HEK293 (cell line): ENCODE data around the gene CD46.
"Not testable (repeated sequence)": the region's sequence is repeated elsewhere in the genome, so short reads cannot be mapped to it uniquely, and the experiment has no call there.

Source experiments
- CTCF ChIA-PET: fragments of 350-600 bp; formaldehyde crosslinking; extraction: SDS; loops from one replicate; lab custom pipeline; 2021; ENCODE audit warnings: antibody characterized with exemption; lab: Yijun Ruan, JAX
- POLR2A ChIA-PET: fragments of 300-600 bp; formaldehyde crosslinking; extraction: SDS; loops from one replicate; lab custom pipeline; 2020; ENCODE audit warnings: antibody characterized with exemption, inconsistent platforms; lab: Yijun Ruan, JAX
- H3K27ac ChIP-seq: fragments of 200-500 bp; sonication (Bioruptor generic); 2 replicates; pipeline ENCODE4 v1.5.1; 2014; ENCODE audit warnings: low read depth, low read length, control low read depth, inconsistent platforms; ENCODE audit errors: extremely low read depth
- H3K36me3 ChIP-seq, 2 experiments: fragments of 200-500 bp in 1 of 2; sonication (Bioruptor generic) in 1 of 2; 1 replicate in 1 of 2; 2 replicates in 1 of 2; pipeline ENCODE4 v1.5.1; 2014 to 2017; ENCODE audit warnings: inconsistent platforms in 2 of 2, low read length in 2 of 2; ENCODE audit not compliant: control insufficient read depth in 2 of 2, insufficient read depth in 1 of 2
- H3K4me1 ChIP-seq: fragments of 200-500 bp; sonication (Bioruptor generic); 2 replicates; pipeline ENCODE4 v1.5.1; 2014; ENCODE audit warnings: mild to moderate bottlenecking, low read length, inconsistent platforms; ENCODE audit not compliant: control insufficient read depth, insufficient read depth
- H3K4me3 ChIP-seq: 2 replicates; pipeline ENCODE4 v1.5.1; 2011; ENCODE audit warnings: low read depth, mild to moderate bottlenecking, control low read depth, low read length, moderate library complexity
- H3K9me3 ChIP-seq: fragments of 200-500 bp; sonication (Bioruptor generic); 2 replicates; pipeline ENCODE4 v1.5.1; 2014; ENCODE audit warnings: low read depth, low read length, inconsistent platforms; ENCODE audit not compliant: control insufficient read depth, insufficient read depth
- IKZF3 ChIP-seq: fragments of 450-650 bp; IDR thresholded peaks from 2 replicates; pipeline ENCODE4 v1.5.0; 2018; ENCODE audit warnings: missing biosample characterization, mild to moderate bottlenecking, missing genetic modification characterization, moderate library complexity
- PBX3 ChIP-seq: sonication (generic); formaldehyde crosslinking; IDR thresholded peaks from 2 replicates; pipeline ENCODE4 v1.8.1; 2022; ENCODE audit warnings: mild to moderate bottlenecking, moderate library complexity, missing genetic modification reagents
- SCRT1 ChIP-seq: fragments of 450-650 bp; formaldehyde crosslinking; IDR thresholded peaks from 2 replicates; pipeline ENCODE4 v1.5.1; 2016; ENCODE audit warnings: missing biosample characterization, missing genetic modification characterization, borderline replicate concordance
- SCRT2 ChIP-seq: fragments of 450-650 bp; formaldehyde crosslinking; IDR thresholded peaks from 2 replicates; pipeline ENCODE4 v1.5.1; 2016; ENCODE audit warnings: missing biosample characterization, missing genetic modification characterization
- SP2 ChIP-seq: fragments of 450-650 bp; formaldehyde crosslinking; IDR thresholded peaks from 2 replicates; pipeline ENCODE4 v1.5.1; 2016; ENCODE audit warnings: missing biosample characterization, missing genetic modification characterization
- ZBTB8A ChIP-seq: fragments of 450-650 bp; formaldehyde crosslinking; IDR thresholded peaks from 2 replicates; pipeline ENCODE4 v1.5.1; 2016; ENCODE audit warnings: missing biosample characterization, missing genetic modification characterization
- ZNF114 ChIP-seq: fragments of 450-650 bp; formaldehyde crosslinking; IDR thresholded peaks from 2 replicates; pipeline ENCODE4 v1.5.0; 2017; ENCODE audit warnings: missing biosample characterization, missing genetic modification characterization
- ZNF133 ChIP-seq: fragments of 450-650 bp; formaldehyde crosslinking; IDR thresholded peaks from 2 replicates; pipeline ENCODE4 v1.5.1; 2016; ENCODE audit warnings: missing biosample characterization, missing genetic modification characterization
- ZNF23 ChIP-seq: fragments of 450-650 bp; formaldehyde crosslinking; IDR thresholded peaks from 2 replicates; pipeline ENCODE4 v1.5.1; 2016; ENCODE audit warnings: missing biosample characterization, missing genetic modification characterization, borderline replicate concordance
- ZNF24 ChIP-seq: fragments of 450-650 bp; formaldehyde crosslinking; IDR thresholded peaks from 2 replicates; pipeline ENCODE4 v1.5.1; 2016; ENCODE audit warnings: missing biosample characterization, missing genetic modification characterization
- ZNF274 ChIP-seq, 2 experiments: fragments of 200-500 bp in 1 of 2; fragments of 450-650 bp in 1 of 2; sonication (Bioruptor generic) in 1 of 2; formaldehyde crosslinking in 1 of 2; IDR thresholded peaks; 2 replicates each; pipeline versions ENCODE4 v1.5.1 to v1.6.1; 2014 to 2016; ENCODE audit warnings: borderline replicate concordance in 1 of 2, inconsistent platforms in 1 of 2, low read length in 1 of 2, missing biosample characterization in 1 of 2, missing genetic modification characterization in 1 of 2
- ZNF510 ChIP-seq: fragments of 450-650 bp; formaldehyde crosslinking; IDR thresholded peaks from 2 replicates; pipeline ENCODE4 v1.5.1; 2018; ENCODE audit warnings: mild to moderate bottlenecking, missing genetic modification characterization, missing biosample characterization; ENCODE audit not compliant: insufficient replicate concordance
- ZNF544 ChIP-seq: fragments of 450-650 bp; formaldehyde crosslinking; IDR thresholded peaks from 2 replicates; pipeline ENCODE4 v1.5.0; 2017; ENCODE audit warnings: missing biosample characterization, missing genetic modification characterization
- ZNF610 ChIP-seq: fragments of 450-650 bp; formaldehyde crosslinking; IDR thresholded peaks from 2 replicates; pipeline ENCODE4 v1.5.1; 2016; ENCODE audit warnings: missing biosample characterization, missing genetic modification characterization, borderline replicate concordance
- ZSCAN30 ChIP-seq: fragments of 450-650 bp; IDR thresholded peaks from 2 replicates; pipeline ENCODE4 v1.5.1; 2018; ENCODE audit warnings: missing biosample characterization, mild to moderate bottlenecking, missing genetic modification characterization, moderate library complexity
- ZXDB ChIP-seq: fragments of 450-650 bp; formaldehyde crosslinking; IDR thresholded peaks from 2 replicates; pipeline ENCODE4 v1.5.1; 2016; ENCODE audit warnings: missing biosample characterization, missing genetic modification characterization
- TF ChIP-seq, protein P1 (sequence below): fragments of 450-650 bp; formaldehyde crosslinking; IDR thresholded peaks from 2 replicates; pipeline ENCODE4 v1.5.1; 2016; ENCODE audit warnings: missing biosample characterization, missing genetic modification characterization

Gene CD46

GRCh38 chr1:207711285-207711684, 40.6 kb upstream of the CD46 start:
- Histone ChIP-seq H3K4me3 (no peak overlapping the region), H3K36me3 (no peaks in the 10 kb centered on the region), H3K27ac (no peak overlapping the region)
- ChIA-PET POLR2A (no interaction called here), CTCF (interaction anchor here (0.6 to 4.7 kb wide), 5 partner anchors 13 to 164 kb away, joined by 3 to 30 read pairs (median 4); no protein-coding TSS in a partner anchor)
- no peak for TF ChIP-seq ZNF133 (tag by site-specific recombination)
- 0 out of 2 replicates have a peak, but pooled peaks have one; percentile 15 for TF ChIP-seq SCRT2 (tag by site-specific recombination)
- TF ChIP-seq ZNF544 (tag by site-specific recombination) = no peak
- TF ChIP-seq, protein P1, sequence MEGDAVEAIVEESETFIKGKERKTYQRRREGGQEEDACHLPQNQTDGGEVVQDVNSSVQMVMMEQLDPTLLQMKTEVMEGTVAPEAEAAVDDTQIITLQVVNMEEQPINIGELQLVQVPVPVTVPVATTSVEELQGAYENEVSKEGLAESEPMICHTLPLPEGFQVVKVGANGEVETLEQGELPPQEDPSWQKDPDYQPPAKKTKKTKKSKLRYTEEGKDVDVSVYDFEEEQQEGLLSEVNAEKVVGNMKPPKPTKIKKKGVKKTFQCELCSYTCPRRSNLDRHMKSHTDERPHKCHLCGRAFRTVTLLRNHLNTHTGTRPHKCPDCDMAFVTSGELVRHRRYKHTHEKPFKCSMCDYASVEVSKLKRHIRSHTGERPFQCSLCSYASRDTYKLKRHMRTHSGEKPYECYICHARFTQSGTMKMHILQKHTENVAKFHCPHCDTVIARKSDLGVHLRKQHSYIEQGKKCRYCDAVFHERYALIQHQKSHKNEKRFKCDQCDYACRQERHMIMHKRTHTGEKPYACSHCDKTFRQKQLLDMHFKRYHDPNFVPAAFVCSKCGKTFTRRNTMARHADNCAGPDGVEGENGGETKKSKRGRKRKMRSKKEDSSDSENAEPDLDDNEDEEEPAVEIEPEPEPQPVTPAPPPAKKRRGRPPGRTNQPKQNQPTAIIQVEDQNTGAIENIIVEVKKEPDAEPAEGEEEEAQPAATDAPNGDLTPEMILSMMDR = peak; percentile 23; the same call in 1 of the 2 replicates
- no peak for TF ChIP-seq SP2
- TF ChIP-seq ZNF114 (tag by site-specific recombination) = no peak
- no peak for TF ChIP-seq ZSCAN30 (tag by site-specific recombination)
- TF ChIP-seq IKZF3 (tag by site-specific recombination) = no peak
- TF ChIP-seq, all 188 proteins: peak for 2
- H3K9me3 ChIP-seq = no peaks in the 10 kb centered on the region
- H3K4me1 ChIP-seq = no peaks in the 10 kb centered on the region

GRCh38 chr1:207712701-207713100, 39.2 kb upstream of the CD46 start:
- CTCF ChIA-PET = interaction anchor here (0.6 to 4.6 kb wide), 4 partner anchors 15 to 233 kb away, joined by 3 to 30 read pairs (median 4); no protein-coding TSS in a partner anchor
- POLR2A ChIA-PET, H3K27ac ChIP-seq, H3K36me3 ChIP-seq, H3K9me3 ChIP-seq, H3K4me1 ChIP-seq, H3K4me3 ChIP-seq: not testable (repeated sequence)

- H3K9me3 ChIP-seq = no peaks in the 10 kb centered on the region
- H3K36me3 ChIP-seq = no peaks in the 10 kb centered on the region
- ChIA-PET CTCF (interaction anchor here (0.7 to 4.6 kb wide), 4 partner anchors 15 to 261 kb away, joined by 3 to 30 read pairs (median 4); no protein-coding TSS in a partner anchor), POLR2A (no interaction called here)
- H3K27ac ChIP-seq = no peak overlapping the region
- H3K4me1 ChIP-seq = no peaks in the 10 kb centered on the region
- TF ChIP-seq PBX3 (CRISPR knock-in tag) (no peak), ZNF24 (tag by site-specific recombination) (no peak), SCRT1 (tag by site-specific recombination) (no peak), ZBTB8A (no peak), ZNF274 (IDR thresholded peaks at IDR 0.05; ENCODE audit: low read length) (no peak), ZNF274 (tag by site-specific recombination; IDR thresholded peaks at IDR 0.05; ENCODE audit: borderline replicate concordance) (no peak), ZNF23 (tag by site-specific recombination) (no peak), ZNF510 (tag by site-specific recombination) (no peak), ZXDB (tag by site-specific recombination) (no peak), ZNF610 (tag by site-specific recombination) (no peak)
- H3K4me3 ChIP-seq = no peak overlapping the region
These were observed 38.3 kb upstream of the CD46 start for GRCh38 chr1:207713529-207713928.
